Measurements from ENCODE around the gene TAS2R50.

DNA sequence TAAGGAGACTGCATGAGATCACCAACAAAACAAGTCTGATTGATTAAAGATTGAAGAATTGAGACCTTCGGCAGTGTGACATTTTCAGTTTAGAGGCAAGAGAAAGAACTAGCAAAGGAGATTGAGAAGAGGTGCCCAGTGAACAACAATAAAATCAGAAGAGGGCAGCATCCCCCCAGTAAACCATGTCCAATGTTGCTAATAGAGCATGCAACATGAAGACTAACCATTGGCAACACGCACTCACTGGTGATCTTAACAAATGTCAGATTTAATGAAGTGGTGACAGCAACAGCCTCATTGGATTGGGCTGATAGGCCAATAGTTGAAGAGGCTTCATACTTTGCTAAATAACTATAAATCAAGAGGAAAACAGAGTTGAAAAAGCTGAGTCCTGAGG, 26.9 kb downstream of the TAS2R50 start:
- TF ChIP-seq POLR2AphosphoS5 (IDR thresholded peaks at IDR 0.05; ENCODE audit: low read depth, low read length) = no peak
- no peak for TF ChIP-seq REST (IDR thresholded peaks at IDR 0.05; ENCODE audit: insufficient read depth in 1 of 2, low read depth in 2 of 2, low read length in 2 of 2)

All from PFSK-1 (cell line).